Caki2 (cell line): ENCODE results near the gene RANGAP1. TPM values are rescaled to one million over a fixed set of nuclear protein-coding genes. Genes with fewer than 3 reads are reported as not detected.

ENCODE experiments used
- DNase-seq: peaks from one replicate; pipeline ENCODE4 v3.0.0-alpha.2; 2015; ENCODE audit warnings: low read depth
- in situ Hi-C: cut with HindIII; loops from 2 replicates; pipeline ENCODE4 v1.10.0; 2016; ENCODE audit warnings: low sequenced_read_pairs, low pct_unique_long_range_greater_than_20kb, mixed read lengths
- total RNA-seq: library from RNA; depleted of rRNA; stranded (reverse); fragments of >200 nt; shearing (Covaris generic); gene quantifications from 2 replicates; pipeline ENCODE4 v1.2.3, GENCODE V29; 2014; ENCODE audit warnings: low replicate concordance; rRNA removed

The RANGAP1 gene, protein sequence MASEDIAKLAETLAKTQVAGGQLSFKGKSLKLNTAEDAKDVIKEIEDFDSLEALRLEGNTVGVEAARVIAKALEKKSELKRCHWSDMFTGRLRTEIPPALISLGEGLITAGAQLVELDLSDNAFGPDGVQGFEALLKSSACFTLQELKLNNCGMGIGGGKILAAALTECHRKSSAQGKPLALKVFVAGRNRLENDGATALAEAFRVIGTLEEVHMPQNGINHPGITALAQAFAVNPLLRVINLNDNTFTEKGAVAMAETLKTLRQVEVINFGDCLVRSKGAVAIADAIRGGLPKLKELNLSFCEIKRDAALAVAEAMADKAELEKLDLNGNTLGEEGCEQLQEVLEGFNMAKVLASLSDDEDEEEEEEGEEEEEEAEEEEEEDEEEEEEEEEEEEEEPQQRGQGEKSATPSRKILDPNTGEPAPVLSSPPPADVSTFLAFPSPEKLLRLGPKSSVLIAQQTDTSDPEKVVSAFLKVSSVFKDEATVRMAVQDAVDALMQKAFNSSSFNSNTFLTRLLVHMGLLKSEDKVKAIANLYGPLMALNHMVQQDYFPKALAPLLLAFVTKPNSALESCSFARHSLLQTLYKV
- 178 and 208 TPM in 2 replicates for total RNA-seq

DNA sequence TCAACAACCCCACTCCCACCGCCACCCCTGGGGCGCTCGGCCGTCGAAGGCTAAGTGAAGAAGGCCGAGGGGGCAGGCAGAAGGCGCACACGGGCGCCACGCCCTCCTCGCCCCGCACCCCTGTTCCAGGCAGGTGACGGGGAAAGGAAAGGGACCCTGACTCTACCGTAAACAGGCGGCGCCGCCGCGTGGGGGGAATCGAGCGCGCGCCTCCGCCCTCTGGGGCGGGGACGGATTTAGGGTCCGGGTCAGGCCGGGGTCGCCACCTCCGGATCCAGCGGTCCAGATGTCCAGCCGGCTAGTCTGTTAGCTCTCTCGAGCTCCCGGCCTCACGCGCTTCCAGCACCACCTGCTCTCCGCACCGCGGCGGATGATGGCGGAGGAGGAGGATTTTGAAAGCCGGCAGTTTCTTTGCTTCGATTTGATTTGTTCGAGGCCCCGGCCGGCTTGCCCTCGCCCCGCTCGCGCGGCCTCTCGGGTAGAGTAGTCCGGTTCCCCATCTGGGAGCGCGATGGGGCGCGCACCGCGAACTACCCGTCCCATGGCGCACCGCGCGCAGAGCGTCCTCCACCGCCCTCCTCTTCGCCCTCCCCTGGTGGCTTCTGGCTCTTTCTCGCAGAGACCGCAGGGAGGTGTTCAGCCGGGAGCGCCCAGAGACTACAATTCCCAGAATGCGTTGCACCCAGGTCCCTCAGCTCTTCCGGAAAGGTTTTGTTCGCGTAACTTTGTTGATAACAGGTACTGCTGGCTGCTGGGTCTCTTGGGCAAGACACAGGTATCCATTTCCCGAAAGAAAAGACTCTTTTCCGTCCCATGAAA lies at the start of gene RANGAP1:
Gene RANGAP1, minus strand, starts transcription at position 368 of the 819 bp plus-strand sequence. CDS start 5,143 bp downstream, outside the sequence.
- in situ Hi-C loops, result no loop called here
- peak; percentile 100 for DNase-seq

DNA sequence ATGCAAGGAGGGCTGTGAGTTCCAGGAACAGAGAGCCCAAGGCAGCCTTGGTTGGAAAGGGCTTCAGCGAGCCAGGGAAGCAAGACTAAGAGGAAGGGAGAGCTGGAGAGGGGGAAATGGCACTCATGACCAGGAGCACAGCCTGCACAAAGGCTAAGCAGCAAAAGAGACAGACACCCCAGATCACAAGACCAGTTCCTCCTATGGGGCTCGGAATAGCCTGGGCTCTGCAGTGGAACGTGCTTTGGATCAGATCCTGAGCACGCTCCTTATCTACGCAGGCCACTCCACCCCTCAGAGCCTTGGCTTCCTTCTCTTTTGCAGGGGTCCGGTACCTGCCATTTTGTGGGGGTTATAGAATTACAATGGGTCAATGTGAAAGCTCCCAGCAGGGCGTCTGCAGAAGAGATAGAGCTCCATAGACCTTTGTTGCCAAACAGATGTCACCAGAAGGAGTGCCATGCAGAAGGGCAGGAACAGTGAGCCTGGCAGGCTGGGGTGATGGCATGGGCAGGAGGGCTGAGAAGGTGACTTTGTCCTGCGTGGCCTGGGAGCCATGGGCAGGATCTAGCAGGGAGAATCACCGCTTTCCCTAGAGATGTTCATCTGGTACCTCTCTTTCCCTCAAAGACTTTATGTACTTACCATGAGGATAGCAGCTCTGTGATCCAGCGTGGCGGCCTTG lies 49.1 kb upstream of the RANGAP1 start:
- in situ Hi-C loops, result no loop called here
- DNase-seq, result no peak

DNA sequence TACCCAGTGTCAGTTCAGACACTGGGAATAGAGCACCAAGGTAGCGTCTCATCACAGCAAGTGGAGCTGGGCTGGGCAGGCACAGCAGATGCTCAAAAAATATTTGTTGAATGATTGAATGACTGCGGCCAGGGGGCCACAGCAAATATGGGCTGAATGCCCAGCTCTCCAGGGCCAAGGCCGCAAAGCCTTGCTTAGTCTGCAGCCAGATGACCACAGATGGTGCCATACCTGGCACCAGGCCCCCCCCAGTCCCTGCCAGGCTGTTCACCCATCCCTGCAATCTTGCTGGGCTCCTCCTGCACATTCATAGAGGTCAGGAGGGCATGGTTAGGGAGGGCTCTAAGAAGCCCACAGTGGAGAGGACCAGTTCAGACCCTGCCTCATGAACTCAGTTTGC lies 48.2 kb upstream of the RANGAP1 start:
- in situ Hi-C loops, result no loop called here
- DNase-seq, result no peak

DNA sequence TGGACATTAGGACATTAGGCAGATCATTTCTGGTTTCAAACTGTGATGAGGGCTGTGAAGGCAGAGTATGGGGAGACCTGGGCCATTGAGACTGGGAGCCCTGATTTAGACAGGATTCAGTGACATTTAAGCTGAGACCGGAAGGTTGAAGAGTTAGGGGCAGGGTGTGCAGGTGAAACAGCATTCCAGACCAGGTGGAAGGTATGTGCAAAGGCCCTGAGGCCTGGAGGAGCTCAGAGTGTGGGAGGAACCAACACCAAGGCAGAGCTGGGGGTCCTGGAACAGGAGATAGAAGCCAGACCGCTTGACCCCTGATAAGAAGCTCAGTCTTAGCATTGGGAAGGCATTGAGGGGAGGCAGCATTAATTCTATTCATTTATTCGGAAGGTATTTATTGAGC lies 47.8 kb upstream of the RANGAP1 start:
- DNase-seq, result no peak
- in situ Hi-C loops, result no loop called here

DNA sequence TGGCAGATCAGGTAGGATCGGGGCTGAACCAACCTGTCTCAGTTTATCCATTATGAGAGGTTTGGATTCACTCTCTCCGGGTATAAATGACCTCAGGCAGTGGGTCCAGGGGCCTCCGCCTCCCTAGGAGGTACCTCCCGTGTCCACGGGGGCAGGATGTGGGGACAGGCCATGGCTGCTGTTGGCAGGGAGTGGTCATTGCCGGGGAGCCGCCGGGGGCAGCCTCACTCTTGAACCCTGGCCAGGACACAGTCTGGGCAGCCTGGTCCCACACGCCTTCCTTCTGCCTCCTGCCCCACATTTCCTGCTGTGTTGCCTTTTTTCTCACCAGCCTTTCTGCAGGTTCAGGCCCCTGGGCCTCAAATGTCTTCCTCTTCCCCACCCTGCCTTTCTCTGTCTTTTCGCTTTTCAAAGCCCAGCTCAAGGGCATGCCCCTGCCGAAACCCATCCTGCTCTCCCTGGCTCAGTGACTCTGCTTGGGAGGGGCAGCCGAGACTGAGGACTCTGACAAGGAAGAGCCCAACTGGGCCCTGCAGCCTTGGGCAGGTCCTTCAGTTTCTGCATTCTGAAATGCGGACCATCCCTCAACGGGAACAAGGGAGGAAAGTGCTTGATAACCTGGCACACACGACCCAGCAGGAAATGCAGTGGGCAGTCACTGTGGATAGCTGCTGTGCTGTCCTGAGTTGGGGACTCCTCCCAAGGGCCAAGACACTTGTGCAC lies 46.4 kb upstream of the RANGAP1 start:
- no peak for DNase-seq
- in situ Hi-C loops, result no loop called here

DNA sequence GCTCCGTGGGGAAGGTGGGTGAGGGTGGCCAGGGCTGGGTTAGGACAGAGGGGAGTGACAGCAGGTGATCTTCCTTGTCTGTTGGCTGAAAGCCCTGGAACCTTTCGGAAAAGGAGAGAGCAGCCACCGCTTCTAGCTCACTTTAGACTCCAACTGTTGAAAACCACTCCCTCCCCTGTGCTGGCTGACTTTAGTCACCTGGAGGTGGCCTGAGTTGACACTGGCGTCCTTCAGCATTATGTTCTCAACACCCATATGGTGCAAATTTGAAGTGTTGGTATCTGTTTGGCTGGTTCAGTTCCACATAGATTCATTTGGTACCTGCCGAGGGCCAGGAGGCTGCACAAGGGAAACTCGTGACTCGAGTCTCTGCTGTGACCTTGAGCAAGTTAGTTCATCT lies 44.2 kb upstream of the RANGAP1 start:
- in situ Hi-C loops, result no loop called here

DNA sequence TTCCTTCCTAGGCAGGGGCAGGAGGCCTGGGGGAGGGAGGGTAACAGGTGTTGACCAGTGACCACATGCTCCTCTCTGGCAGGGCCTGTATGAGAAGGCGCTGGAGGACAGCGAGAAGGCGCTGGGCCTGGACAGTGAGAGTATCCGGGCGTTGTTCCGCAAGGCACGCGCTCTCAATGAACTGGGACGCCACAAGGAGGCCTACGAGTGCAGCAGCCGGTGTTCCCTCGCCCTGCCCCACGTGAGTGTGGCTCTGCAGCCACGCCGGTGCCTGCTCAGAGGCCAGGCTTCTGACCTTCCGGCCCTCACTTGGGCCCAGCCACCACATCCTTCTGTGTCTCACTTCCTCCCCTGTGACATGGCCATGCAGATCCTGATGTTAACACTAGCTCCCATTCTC lies 41.1 kb upstream of the RANGAP1 start:
- in situ Hi-C loops, result no loop called here
- no peak for DNase-seq

More for the DNA sequence above, 44.2 kb upstream of the RANGAP1 start:
- DNase-seq, result no peak

DNA sequence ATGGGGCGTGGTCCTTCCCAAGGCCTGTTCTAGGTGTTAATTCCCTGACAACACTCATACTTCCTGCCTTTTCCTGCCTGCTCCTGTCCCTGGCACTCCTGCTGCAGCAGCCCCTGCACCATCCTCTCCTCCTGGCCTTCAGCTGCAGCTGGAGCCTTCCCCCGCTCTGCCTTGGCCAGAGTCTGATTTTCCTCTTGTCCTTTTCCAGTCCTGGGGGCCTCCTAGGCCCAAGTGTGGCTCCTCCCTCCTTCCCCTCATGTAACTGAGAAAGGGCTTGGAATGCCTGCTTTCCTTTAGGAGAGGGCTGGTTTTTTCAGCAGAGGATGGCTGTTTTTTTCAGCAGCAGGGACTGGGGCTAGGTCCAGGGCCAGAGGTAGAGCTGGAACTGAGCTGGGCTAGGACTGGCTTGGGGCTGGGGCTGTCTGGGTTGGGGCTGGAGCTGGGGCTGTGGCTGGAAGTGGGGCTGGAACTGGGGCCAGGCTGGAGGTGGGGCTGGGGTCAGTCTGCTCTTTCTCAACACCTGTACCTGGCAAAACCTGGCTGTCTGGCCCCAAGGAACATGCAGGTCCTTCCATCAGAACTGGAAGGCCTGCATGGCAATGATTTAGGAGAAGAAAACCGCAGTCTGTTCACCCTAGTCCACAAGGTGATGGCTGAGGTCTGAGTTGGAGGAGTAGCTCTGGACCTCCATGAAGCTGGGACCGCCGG lies 39.0 kb upstream of the RANGAP1 start:
- DNase-seq, result no peak
- in situ Hi-C loops, result no loop called here

DNA sequence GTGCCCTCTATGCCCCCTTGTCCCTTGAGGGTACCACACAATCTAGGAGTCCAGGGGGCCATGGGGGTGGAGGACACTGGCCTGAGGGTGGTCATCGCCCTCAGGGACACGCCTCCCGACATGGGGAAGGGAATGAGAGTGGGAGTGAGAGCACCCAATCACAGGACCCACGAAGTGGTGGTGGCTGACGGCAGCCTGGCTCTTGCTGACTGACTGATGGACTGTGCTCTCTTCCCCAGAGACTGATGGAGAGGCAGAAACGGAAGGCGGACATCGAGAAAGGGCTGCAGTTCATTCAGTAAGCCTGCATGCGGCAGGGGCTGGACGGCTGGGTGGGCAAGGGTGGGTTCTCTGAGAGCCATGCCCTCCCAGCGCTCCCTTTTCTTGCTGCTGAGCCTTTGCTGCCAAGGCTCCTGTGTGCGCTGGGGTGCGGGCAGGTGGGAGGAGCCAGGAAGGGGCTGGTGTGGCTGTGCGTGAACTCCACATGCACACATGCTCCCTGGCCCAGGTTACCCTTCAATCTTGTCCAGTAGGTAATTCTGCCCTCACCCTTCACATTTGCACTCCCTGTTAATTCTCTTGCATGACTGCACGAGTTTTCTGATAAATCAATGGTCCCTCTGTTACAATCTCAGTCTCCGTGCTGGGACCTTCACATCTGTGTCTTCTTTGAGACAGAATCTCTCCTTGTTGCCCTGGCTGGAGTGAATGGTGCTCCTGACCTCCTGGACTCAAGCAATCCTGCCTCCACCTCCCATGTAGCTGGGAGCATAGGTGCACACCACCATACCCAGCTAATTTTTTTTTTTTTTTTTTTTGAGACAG lies 34.6 kb upstream of the RANGAP1 start:
- DNase-seq, result no peak
- in situ Hi-C loops, result no loop called here

DNA sequence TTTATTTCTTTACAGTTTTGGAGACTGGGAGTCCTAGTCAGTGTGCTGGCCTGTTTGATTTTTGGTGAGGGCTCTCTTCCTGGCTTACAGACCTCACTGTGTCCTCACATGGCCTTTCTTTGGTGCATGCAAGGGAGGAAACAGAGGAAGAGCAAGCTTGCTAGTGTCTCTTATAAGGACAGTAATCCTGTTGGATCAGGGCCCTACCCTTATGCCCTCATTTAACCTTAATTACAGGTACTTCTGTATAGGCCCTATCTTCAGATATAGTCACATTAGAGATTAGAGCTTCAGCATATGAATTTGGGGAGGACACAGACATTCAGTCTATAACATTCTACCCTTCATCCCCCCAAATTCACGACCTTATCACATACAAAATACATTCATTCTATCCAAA lies 29.6 kb upstream of the RANGAP1 start:
- in situ Hi-C loops, result no loop called here
- DNase-seq, result no peak

DNA sequence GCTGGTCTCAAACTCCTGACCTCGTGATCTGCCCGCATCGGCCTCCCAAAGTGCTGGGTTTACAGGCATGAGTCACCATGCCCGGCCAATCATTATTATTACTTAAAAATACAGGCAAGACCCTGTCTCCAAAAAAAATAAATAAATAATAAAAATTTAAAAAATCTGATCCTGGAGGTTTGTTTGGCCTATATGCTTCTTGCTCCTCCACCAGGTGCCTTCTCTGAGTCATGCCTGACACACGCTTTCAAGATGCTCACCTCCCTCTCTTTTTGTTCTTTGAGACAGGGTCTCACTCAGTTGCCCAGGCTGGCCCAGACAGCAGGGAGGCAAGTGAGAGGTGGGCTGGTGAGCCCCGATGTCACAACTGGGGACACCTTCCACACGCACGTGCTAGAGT lies 28.8 kb upstream of the RANGAP1 start:
- in situ Hi-C loops, result no loop called here

DNA sequence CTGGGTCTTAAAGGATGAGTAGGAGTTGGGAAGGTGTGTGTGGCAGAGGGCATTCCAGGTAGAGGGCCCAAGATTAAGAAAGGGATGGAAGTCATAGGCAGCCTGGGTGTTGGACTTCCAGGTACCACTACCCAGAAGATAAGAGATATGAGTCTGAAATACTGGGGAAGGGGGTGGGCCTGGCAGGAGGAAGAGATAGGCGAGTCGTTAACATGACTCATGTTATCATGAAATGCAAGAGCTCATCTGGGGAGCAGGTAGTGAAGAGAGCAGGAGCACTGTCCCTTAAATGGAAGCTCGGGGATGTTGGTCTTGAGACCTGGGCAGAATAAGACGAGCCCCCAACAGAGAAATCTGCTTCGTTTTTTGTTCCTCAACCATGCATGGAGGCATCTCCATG lies 25.5 kb upstream of the RANGAP1 start:
- DNase-seq, result no peak
- in situ Hi-C loops, result no loop called here

More for the DNA sequence above, 28.8 kb upstream of the RANGAP1 start:
- no peak for DNase-seq

DNA sequence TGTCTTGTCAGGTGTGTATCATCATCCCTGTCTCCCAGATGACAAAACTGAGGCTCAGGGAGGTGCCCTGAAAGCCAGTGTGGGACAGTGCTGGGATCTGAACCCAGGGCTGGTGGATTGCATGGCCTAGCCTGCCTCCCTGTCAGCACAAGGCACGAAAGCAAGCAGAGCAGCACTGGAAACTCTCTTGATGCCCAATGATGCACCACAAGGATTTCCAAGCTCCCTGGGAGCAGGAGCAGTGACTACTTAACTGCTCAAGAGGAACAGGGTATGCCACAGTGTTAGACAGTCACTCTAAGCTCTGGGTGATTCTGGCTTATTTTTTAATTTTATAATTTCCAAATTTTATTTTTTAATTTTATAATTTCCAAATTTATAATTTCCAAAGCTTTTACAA lies 24.3 kb upstream of the RANGAP1 start:
- no peak for DNase-seq
- in situ Hi-C loops, result no loop called here

DNA sequence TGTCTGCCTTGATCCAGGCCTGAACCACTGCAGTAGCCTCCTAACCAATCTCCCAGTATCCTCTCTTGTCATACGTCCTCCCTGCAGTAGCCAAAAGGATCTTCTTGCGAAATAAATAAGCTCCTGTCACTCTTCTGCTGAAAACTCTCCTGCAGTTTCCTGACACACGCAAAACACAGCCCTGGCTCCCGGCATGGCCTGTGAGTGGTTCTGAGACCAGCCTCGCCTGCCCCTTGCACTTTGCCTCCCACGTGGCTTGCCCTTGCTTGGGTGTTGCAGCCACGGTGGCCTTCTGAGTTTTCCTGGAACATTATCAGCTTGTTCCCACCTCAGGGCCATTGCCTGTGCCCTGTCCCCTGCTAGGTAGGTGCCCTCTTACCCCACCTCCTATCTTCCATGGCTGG lies 22.6 kb upstream of the RANGAP1 start:
- in situ Hi-C loops, result no loop called here
- DNase-seq, result no peak

DNA sequence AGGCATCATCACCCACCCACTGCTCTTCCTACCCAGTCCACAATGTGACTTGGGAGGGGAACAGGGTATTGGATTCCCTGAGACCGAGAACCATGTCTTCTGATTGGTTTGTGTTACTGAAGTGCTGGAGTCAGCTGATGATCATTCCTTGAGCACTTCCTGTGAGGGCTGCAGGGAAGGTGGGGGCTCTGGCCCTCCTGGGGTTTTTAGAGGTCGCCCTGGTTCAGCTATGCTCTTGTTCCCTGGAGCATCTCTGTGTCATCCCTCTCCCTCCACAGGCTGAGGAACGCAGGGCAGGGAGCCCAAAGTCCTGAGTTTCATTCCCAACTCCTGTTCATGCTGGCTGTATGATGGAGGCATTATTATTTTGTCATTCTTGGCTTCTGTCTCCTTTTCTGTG lies 22.1 kb upstream of the RANGAP1 start:
- DNase-seq, result no peak
- in situ Hi-C loops, result no loop called here

DNA sequence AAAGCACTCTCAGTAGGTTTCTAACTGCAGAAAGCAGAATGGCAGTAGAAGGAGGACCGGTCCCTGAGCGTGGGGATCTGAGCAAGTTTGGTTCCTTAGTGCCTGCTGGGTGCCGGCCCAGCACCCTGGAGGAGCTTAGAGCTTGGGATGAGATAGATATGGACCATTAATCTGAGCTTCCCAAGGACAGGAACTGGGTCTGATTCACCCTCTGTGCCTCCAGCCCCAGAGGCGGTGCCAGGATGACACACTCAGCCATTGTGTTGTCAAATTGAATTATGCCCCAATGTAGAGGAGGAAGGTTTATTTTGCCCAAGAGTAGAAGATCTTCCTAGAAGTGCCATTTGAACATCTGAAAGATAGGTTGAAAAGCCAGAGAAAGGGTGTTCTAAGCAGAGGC lies 19.7 kb upstream of the RANGAP1 start:
- in situ Hi-C loops, result no loop called here
- DNase-seq, result peak; percentile 83

DNA sequence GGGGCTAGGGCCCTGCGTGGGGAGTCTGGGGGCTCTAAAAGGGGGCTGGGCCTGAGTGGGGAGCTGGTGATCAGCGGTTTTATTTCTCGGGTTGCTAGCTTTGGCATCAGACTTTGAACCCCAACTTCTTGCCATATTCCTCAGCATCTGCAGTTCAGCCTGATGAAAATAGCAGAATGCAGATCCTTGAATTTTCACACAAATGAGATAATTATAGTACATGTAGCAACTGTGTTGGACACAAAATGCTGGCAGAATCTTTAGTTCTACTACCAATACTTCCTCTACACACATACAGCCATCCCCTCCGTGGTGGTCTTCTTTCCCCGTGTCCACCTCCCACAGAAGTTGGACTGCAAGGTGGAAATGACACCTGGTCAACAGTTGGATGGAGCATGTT lies 16.8 kb upstream of the RANGAP1 start:
- in situ Hi-C loops, result no loop called here
- no peak for DNase-seq
